ENCODE results near the gene DNAJC21.

GRCh38 chr5:34927785-34928184, 1.6 kb upstream of the DNAJC21 start:
- no peak for TF ChIP-seq CTCF (IDR thresholded peaks at IDR 0.05)
- no peak for TF ChIP-seq ZFX (IDR thresholded peaks at IDR 0.05; ENCODE audit: borderline replicate concordance)
